Right forelimb (tissue), 1 donor: ENCODE data around the gene TRABD.
"Not testable (repeated sequence)": the region's sequence is repeated elsewhere in the genome, so short reads cannot be mapped to it uniquely, and the experiment has no call there.

ENCODE experiments used
- DNase-seq: peaks from one replicate; pipeline ENCODE4 v3.0.0-alpha.2; 2018

The TRABD gene

GRCh38 chr22:50204998-50205397 is 19.3 kb downstream of the TRABD start:
- DNase-seq = not testable (repeated sequence)

- no peak for DNase-seq
These were observed 20.3 kb downstream of the TRABD start for GRCh38 chr22:50205781-50206569.

DNA sequence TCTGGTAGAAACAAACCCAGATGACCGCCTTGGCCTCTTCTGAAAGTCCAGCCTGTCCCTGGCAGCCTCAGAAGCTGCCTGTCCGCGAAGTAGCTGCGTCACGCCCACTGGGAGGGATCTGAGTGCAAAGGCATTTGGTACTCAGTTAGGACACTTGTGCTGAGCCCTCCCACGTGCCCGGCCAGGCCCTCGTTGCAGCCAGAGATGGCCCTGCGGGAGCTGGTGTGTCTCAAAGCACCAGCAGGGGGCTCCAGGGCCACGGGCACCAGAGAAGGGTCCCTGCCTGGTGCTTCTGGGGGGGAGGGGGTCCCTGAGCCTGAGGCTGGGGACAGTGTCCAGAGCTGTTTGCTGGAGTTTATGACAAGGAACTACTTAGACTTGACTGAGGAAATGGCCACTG is 20.9 kb downstream of the TRABD start:
- no peak for DNase-seq

DNA sequence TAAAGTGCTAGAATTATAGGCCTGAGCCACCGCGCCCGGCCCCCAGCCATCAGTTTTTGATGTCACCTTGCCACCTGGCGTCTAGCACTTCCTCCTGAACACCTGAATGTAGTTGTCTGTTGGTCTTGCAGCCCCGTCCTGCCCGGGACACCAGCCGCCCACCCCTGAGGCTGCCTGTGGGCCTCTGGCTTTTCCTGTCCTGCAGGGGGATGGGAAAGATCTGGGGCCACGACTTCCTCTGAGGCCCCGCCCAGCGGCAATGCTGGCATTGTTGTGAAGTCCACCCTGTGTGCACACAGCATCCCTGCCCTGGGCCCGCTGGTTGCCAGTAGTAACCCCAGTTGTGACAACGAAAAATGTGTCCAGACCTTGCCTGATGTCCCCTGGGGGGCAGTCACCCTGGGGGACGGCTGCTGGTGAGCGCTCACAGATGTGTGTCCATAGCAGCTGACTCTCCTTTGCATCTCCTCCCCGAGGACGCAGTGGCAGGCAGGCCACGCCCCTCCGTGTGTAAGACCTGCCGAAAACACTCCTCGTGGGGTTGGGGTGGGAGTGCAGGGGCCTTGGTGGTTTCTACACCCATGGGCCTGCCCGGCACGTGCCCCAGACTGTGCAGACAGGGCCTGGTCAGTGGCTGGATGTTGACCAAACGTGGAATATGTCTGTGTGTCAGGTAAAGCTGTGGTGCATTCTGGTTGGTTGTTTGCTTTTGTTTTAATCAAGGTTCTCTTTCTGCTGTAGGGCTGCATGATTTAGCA is 21.8 kb downstream of the TRABD start:
- DNase-seq = peak; percentile 37

GRCh38 chr22:50208430-50208938 is 22.8 kb downstream of the TRABD start:
- peak; percentile 44 for DNase-seq

DNA sequence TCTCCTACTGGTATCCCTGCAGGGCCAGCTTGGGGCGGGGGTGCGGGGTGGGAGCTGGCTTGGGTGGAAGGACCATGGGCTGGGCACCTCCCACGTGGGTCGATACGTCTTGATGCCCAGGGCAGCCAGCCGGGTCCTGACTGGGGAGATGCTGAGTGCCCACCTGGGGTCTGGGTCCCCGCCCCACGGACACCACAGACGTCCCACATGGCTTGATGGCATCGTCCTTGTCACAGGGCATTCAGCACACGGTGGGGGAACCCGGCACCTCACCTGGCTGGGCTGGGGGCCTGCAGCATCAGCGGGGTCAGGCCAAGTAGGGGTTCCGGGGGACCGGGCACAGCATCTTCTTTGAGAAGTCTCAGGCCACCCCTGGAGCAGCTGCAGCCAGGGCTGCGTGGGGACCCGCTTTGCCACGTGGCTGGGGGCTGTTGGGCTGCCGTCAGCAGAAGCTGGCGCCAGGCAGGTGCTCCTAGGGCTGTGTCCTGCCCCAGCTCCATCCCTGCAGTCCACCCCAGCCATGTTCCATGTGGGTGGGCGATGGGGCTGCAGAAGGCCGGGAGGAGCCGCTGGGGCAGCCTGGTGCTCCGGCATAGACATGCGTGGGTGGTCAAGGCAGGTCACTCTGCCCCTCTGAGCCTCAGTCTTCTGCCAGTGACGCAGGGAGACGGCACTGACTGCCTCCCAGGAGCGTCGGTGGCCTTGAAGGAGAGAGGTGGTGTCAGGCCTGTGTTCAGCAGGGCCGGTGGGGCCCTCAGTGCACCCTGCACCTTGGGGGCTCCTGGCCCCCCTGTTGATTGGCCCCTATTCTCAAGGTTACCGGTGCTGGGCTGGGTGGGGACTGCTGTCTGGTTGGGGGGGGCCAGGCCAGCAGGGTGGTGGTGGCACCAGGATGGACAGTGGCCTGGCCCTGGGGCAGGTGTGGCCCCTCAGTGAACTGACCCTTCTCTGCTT is 23.5 kb downstream of the TRABD start:
- DNase-seq = no peak

DNA sequence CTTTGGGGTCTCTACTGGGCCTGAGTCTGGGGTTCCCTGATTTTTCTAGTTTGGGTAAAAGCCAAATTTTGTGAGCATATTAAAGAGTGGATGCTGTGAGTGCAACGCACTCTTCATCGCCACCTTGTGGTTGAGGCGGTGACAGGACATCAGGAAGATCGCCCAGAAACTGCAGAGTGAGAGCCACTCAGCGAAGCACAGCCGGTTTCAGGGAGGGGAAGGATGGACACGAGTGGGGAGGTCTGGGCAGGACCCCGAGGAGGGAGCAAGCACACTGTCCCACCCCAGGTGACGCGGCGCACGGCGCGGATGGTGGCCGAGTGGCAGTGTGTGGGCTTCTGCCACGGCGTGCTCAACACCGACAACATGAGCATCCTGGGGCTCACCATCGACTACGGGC is 24.2 kb downstream of the TRABD start:
- DNase-seq = peak; percentile 76

GRCh38 chr22:50210378-50211139 is 24.8 kb downstream of the TRABD start:
- peak; percentile 41 for DNase-seq

- no peak for DNase-seq
These were observed 25.4 kb downstream of the TRABD start for GRCh38 chr22:50211147-50211546.

DNA sequence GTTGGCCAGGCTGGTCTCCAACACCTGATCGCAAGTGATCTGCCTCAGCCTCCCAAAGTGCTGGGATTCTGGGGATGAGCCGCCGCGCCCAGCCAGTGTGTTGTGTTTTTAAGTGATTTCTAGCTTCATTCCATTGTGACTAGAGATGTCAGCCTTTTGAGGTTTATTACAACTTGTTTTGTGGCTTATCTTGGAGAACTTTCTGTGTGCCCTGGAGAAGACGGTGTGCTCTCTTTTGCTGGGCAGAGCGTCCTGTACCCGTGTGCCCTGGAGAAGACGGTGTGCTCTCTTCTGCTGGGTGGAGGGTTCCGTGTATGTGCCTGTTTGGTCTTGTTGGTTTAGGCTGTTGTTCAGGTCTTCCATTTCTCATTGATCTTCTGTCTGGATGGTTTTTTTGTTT is 27.6 kb downstream of the TRABD start:
- DNase-seq = no peak

DNA sequence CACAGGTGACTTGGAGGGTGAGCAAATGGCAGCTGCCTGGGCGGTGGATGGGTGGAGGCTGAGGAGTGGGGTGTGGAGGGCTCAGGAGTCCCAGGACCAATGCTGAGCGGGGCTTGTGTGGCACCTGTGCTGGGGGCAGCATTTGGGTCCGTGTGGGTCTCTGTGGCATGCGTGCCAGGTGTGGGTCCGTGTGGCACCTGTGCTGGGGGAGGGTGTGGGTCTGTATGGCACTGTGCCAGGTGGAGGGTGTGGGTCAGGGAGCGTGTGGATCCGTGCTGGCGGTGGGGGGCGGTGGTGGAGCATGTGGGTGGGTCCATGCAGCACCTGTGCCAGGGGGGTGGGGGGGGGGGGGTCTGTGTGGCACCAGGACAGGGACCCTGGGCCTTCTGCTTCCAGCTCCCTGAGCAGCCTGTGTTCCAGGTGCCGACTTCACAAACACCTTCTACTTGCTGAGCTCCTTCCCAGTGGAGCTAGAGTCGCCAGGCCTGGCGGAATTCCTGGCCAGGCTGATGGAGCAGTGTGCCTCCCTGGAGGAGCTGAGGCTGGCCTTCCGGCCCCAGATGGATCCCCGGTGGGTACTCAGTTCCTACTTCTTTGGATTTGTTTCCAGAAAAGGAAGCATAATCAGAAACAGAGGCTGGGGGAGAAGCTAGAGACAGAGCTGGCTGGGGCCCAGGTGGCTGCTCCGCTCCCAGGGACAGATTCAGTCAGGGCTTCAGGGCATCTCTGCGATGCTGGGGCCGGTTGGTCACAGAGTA is 29.8 kb downstream of the TRABD start:
- no peak for DNase-seq

GRCh38 chr22:50216055-50216683 is 30.5 kb downstream of the TRABD start:
- DNase-seq = no peak

- no peak for DNase-seq
These were observed 31.2 kb downstream of the TRABD start for GRCh38 chr22:50216684-50217520.

DNA sequence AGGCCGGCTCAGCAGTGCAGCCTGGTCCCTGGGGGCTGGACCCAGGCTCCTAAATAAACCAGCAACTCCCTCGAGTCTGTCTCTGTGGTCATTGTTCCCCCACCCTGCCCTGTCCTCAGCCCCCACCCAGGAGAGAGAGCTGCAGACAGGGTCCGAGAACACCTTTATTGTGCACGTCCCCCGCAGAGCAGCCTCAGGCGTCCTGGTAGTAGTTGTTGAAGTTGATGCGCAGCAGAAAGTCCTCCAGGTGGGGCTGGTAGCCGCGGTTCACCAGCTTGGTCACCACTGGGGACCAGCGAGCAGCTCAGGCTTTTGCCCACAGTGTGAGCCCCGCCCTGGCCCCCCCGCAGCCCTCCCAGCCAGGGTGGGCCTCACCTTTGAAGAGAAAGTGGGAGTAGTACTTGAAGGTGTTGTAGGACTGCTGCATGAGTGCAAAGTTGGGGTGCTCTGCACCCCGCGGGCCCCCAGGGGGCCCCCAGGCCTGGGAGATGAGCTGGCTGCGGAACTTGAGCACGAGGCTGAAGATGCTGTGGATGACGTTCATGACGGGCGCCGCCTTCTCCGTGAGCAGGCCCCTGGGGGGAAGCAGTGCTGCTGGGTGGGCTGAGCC is 31.9 kb downstream of the TRABD start:
- no peak for DNase-seq

DNA sequence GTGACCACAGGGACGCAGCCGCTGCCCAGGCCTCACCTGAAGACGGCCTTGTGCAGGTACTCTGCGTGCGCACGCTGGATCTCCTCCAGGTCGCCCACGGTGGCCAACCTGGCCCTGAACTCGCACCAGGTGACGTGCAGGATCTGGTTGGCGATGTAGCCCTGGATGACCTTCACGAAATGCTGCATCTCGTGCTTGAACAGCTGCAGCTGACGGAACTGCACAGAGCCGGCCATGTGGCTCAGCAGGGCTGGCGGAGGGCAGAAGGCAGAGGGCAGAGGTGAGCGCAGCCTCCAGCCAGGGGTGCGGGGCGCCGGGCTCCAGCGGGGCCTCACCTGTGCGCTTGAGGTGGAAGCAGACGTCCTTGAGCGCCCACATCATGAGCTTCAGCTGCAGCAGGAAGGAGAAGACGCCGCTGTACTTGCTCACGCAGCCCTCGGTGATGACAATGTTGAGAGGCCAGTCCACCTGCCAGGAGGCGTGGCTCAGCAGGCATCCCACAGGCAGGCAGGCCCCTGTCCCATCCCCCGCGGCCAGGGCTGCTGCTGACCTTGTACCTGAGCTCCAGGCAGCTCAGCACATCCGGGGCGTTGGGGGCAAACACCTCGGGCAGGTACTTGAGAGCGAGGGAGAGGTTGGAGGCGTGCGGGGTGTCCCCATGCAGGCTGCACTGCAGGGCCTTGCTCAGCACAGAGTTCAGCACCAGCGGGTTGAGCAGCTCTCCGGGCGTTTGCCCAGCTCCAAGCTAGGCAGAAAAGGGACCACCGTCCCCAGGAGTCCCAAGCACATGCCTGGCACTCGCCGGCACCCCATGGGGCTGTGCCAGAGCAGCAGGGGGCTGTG is 32.7 kb downstream of the TRABD start:
- no peak for DNase-seq

GRCh38 chr22:50218996-50219727 is 33.4 kb downstream of the TRABD start:
- peak; percentile 80 for DNase-seq

DNA sequence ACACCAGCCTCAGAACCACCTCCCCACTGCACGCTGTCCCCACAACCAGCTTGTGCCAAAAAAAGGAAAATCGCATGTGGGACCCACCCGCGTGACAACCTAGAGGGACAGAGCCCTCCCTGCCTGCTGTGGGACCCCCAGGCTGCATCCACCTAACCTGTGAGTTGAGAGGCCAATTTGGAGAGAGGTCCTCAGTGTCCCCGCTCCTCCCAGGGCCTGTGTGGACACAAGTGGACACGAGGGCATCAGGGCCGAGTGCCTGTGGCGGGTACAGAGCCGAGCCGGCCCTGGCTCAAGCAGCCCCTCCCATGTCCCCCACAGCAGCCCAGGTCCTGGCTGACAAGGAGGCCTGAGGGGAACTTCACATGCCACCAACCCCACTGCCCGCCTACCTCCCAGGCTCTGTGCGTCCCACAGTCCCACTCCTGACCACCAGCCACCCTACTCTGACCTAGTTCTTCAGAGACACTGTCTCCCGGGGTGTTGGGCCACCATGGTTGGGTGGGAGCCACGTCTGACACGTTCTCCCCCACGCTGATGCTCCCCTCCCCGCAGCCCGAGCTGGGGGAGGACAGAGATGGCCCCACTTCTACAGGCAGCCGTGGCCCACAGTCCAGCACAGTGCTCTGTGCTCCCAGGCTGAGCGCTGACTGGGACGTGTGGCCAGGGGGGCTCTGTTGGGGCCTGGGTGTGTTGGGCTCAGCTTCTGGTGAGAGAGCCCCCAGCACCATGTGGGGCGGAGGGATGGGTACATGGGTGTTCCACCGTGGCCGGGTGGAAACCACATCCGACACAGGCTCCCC is 34.3 kb downstream of the TRABD start:
- DNase-seq = no peak
